ENCODE data around the gene GAB3. TPM values are rescaled to one million over a fixed set of nuclear protein-coding genes. Genes with fewer than 3 reads are reported as not detected.

The GAB3 gene
- total and polyA plus RNA-seq, 2 donors, result 5.0 to 7.6 TPM

GRCh38 chrX:154719132-154719675 is 31.7 kb downstream of the GAB3 start:
- Histone ChIP-seq H3K4me3 (ENCODE audit: low read length in 2 of 2) (no peak overlapping the region), H3K27me3 (ENCODE audit: control insufficient read depth in 2 of 2, insufficient read depth in 1 of 2, low read length in 1 of 2) (no peaks in the 10 kb centered on the region), H3K27ac (ENCODE audit: low read depth in 1 of 2, low read length in 1 of 2) (peak overlapping the region in 1 of 2 donors; percentile 74), H3K36me3 (ENCODE audit: control insufficient read depth in 2 of 2, insufficient read depth in 2 of 2, low read length in 1 of 2) (no peaks in the 10 kb centered on the region), H3K9me3 (ENCODE audit: control insufficient read depth in 2 of 2, insufficient read depth in 1 of 2, low read length in 1 of 2) (peaks cover 0 to 3% of the 10 kb centered on the region in 2 donors), H3K4me1 (ENCODE audit: control insufficient read depth in 2 of 2, insufficient read depth in 2 of 2, low read length in 2 of 2) (peaks cover 15 to 28% of the 10 kb centered on the region in 2 donors)
- WGBS, result 2% methylated on average over 6 of the region's 6 CpGs
- DNase-seq (ENCODE audit: low read depth in 6 of 9, low spot score in 9 of 9), result peak in 2 of 9 donors; percentile 42 to 67

- 47% methylated on average over 1 of the region's 1 CpG for WGBS
- H3K27ac ChIP-seq (ENCODE audit: low read depth in 1 of 2, low read length in 1 of 2), result peak overlapping the region; percentile 42 to 74
- no peak for DNase-seq (ENCODE audit: low read depth in 6 of 9, low spot score in 9 of 9)
- no peaks in the 10 kb centered on the region for H3K27me3 ChIP-seq (ENCODE audit: control insufficient read depth in 2 of 2, insufficient read depth in 1 of 2, low read length in 1 of 2)
- H3K9me3 ChIP-seq (ENCODE audit: control insufficient read depth in 2 of 2, insufficient read depth in 1 of 2, low read length in 1 of 2), result peaks cover 0 to 3% of the 10 kb centered on the region in 2 donors
- H3K36me3 ChIP-seq (ENCODE audit: control insufficient read depth in 2 of 2, insufficient read depth in 2 of 2, low read length in 1 of 2), result peaks cover 0 to 3% of the 10 kb centered on the region in 2 donors
- H3K4me3 ChIP-seq (ENCODE audit: low read length in 2 of 2), result no peak overlapping the region
- H3K4me1 ChIP-seq (ENCODE audit: control insufficient read depth in 2 of 2, insufficient read depth in 2 of 2, low read length in 2 of 2), result peaks cover 15 to 28% of the 10 kb centered on the region in 2 donors
Measured at GRCh38 chrX:154718616-154719015, 32.3 kb downstream of the GAB3 start.

GRCh38 chrX:154717824-154718223 is 33.1 kb downstream of the GAB3 start:
- Histone ChIP-seq H3K4me1 (ENCODE audit: control insufficient read depth in 2 of 2, insufficient read depth in 2 of 2, low read length in 2 of 2) (peaks cover 15 to 33% of the 10 kb centered on the region in 2 donors), H3K9me3 (ENCODE audit: control insufficient read depth in 2 of 2, insufficient read depth in 1 of 2, low read length in 1 of 2) (peaks cover 0 to 3% of the 10 kb centered on the region in 2 donors), H3K36me3 (ENCODE audit: control insufficient read depth in 2 of 2, insufficient read depth in 2 of 2, low read length in 1 of 2) (peaks cover 0 to 8% of the 10 kb centered on the region in 2 donors), H3K4me3 (ENCODE audit: low read length in 2 of 2) (no peak overlapping the region), H3K27me3 (ENCODE audit: control insufficient read depth in 2 of 2, insufficient read depth in 1 of 2, low read length in 1 of 2) (no peaks in the 10 kb centered on the region), H3K27ac (ENCODE audit: low read depth in 1 of 2, low read length in 1 of 2) (peak overlapping the region; percentile 25 to 74)
- peak in 2 of 9 donors; percentile 49 to 74 for DNase-seq (ENCODE audit: low read depth in 6 of 9, low spot score in 9 of 9)
- 4% methylated on average over 7 of the region's 7 CpGs for WGBS

DNA sequence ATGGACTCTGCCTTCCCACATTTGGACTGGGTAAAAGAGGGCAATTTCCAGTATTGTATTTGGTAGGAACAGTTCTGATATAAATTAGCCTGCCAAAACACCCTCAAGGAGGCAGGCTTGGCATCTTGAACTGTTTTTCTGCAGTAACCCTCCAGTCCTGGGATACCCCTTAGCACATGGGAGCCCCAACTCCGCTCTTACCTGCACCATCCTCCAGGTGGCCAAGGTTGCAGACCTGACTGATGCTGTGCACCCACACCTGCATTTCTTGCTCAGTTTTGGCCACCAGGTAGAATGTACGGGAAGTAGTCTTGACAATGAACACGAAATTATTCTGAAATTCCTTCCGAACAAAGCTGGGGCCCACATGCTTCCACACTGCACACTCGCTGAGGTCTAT is 35.1 kb downstream of the GAB3 start:
- no peak for DNase-seq (ENCODE audit: low read depth in 6 of 9, low spot score in 9 of 9)
- no peak overlapping the region for H3K4me3 ChIP-seq (ENCODE audit: low read length in 2 of 2)
- peaks cover 7 to 19% of the 10 kb centered on the region in 2 donors for H3K36me3 ChIP-seq (ENCODE audit: control insufficient read depth in 2 of 2, insufficient read depth in 2 of 2, low read length in 1 of 2)
- 98% methylated on average over 5 of the region's 5 CpGs for WGBS
- H3K4me1 ChIP-seq (ENCODE audit: control insufficient read depth in 2 of 2, insufficient read depth in 2 of 2, low read length in 2 of 2), result peaks cover 15 to 33% of the 10 kb centered on the region in 2 donors
- H3K27ac ChIP-seq (ENCODE audit: low read depth in 1 of 2, low read length in 1 of 2), result no peak overlapping the region
- no peaks in the 10 kb centered on the region for H3K27me3 ChIP-seq (ENCODE audit: control insufficient read depth in 2 of 2, insufficient read depth in 1 of 2, low read length in 1 of 2)
- no peaks in the 10 kb centered on the region for H3K9me3 ChIP-seq (ENCODE audit: control insufficient read depth in 2 of 2, insufficient read depth in 1 of 2, low read length in 1 of 2)

GRCh38 chrX:154714925-154715324 is 36.0 kb downstream of the GAB3 start:
- WGBS, result 15% methylated on average over 2 of the region's 2 CpGs
- H3K9me3 ChIP-seq (ENCODE audit: control insufficient read depth in 2 of 2, insufficient read depth in 1 of 2, low read length in 1 of 2), result no peaks in the 10 kb centered on the region
- H3K27ac ChIP-seq (ENCODE audit: low read depth in 1 of 2, low read length in 1 of 2), result no peak overlapping the region
- H3K4me1 ChIP-seq (ENCODE audit: control insufficient read depth in 2 of 2, insufficient read depth in 2 of 2, low read length in 2 of 2), result peaks cover 15 to 33% of the 10 kb centered on the region in 2 donors
- peaks cover 7 to 23% of the 10 kb centered on the region in 2 donors for H3K36me3 ChIP-seq (ENCODE audit: control insufficient read depth in 2 of 2, insufficient read depth in 2 of 2, low read length in 1 of 2)
- no peak overlapping the region for H3K4me3 ChIP-seq (ENCODE audit: low read length in 2 of 2)
- peak in 4 of 9 donors; percentile 50 to 81 (median 69) for DNase-seq (ENCODE audit: low read depth in 6 of 9, low spot score in 9 of 9)
- H3K27me3 ChIP-seq (ENCODE audit: control insufficient read depth in 2 of 2, insufficient read depth in 1 of 2, low read length in 1 of 2), result no peaks in the 10 kb centered on the region

DNA sequence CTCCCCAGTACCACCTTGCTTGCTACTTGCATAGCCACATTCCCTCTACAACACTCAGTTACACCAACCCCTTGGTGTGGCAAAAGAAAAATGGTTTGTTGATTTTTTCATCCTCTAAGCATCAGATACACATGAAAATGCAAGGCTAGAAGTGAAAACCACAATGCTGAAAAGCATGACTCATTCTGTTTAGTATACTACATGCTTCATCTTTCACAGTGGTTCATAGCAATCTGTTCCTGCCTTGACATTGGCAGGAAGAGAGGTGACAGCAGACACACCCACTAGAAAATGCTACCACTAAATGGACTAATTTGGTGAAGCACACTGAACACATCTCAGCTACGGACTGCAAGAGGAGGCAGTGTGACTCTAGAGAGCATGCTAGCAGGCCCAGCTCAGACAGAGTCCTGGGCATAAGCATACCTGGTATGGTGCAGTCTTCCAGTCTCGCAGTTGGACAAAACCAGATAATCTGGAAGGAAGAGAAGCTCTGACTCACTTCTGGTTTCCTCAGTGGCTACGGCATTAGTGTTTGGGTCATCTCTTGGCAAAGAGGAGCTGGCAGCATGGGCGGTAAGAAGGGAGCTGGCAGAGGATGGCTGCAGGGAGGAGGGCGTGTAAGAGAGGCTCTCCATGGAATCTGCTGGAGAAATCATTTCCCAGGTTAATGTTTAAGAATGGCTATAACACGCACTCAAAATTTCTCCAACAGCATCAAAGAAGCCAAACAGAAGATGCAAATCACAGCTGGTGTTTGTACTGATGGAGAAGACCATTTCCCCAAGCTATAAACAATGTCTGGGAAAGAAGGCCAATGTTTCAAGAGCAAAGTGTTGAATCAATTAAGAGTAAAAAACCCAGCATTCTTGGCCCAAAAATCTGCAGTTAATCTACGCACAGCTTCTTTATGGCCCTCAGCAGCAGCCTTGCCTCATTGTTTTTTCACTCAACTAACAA is 37.8 kb downstream of the GAB3 start:
- 91% methylated on average over 7 of the region's 7 CpGs for WGBS
- Histone ChIP-seq H3K9me3 (ENCODE audit: control insufficient read depth in 2 of 2, insufficient read depth in 1 of 2, low read length in 1 of 2) (no peaks in the 10 kb centered on the region), H3K27me3 (ENCODE audit: control insufficient read depth in 2 of 2, insufficient read depth in 1 of 2, low read length in 1 of 2) (no peaks in the 10 kb centered on the region), H3K36me3 (ENCODE audit: control insufficient read depth in 2 of 2, insufficient read depth in 2 of 2, low read length in 1 of 2) (peaks cover 10 to 23% of the 10 kb centered on the region in 2 donors), H3K4me1 (ENCODE audit: control insufficient read depth in 2 of 2, insufficient read depth in 2 of 2, low read length in 2 of 2) (peaks cover 6 to 16% of the 10 kb centered on the region in 2 donors), H3K27ac (ENCODE audit: low read depth in 1 of 2, low read length in 1 of 2) (peak overlapping the region in 1 of 2 donors; percentile 8), H3K4me3 (ENCODE audit: low read length in 2 of 2) (no peak overlapping the region)
- DNase-seq (ENCODE audit: low read depth in 6 of 9, low spot score in 9 of 9), result peak in 1 of 9 donors; percentile 44

DNA sequence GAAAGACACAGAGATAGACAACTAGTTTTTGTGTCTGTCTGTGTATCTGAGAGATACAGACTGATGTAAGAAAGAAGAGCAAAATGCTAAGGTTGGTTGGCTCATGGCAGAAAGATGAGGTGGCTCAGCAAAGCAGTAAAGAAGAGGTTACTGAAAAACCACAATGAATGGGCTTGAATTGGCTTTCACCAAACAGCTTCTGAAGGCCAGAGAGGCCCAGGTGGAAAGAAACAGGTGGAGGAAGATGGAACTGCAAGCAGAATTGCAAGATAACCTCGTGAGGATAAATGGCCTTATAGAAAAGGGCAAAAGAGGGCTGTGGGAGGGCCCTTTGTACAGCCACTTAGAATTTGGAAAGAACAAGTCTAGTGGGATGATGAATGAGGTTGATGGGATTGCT is 39.6 kb downstream of the GAB3 start:
- Histone ChIP-seq H3K4me1 (ENCODE audit: control insufficient read depth in 2 of 2, insufficient read depth in 2 of 2, low read length in 2 of 2) (peaks cover 0 to 5% of the 10 kb centered on the region in 2 donors), H3K4me3 (ENCODE audit: low read length in 2 of 2) (no peak overlapping the region), H3K36me3 (ENCODE audit: control insufficient read depth in 2 of 2, insufficient read depth in 2 of 2, low read length in 1 of 2) (peaks cover 10 to 23% of the 10 kb centered on the region in 2 donors), H3K27ac (ENCODE audit: low read depth in 1 of 2, low read length in 1 of 2) (no peak overlapping the region), H3K27me3 (ENCODE audit: control insufficient read depth in 2 of 2, insufficient read depth in 1 of 2, low read length in 1 of 2) (no peaks in the 10 kb centered on the region), H3K9me3 (ENCODE audit: control insufficient read depth in 2 of 2, insufficient read depth in 1 of 2, low read length in 1 of 2) (no peaks in the 10 kb centered on the region)
- 81% methylated on average over 1 of the region's 1 CpG for WGBS
- no peak for DNase-seq (ENCODE audit: low read depth in 6 of 9, low spot score in 9 of 9)

GRCh38 chrX:154710309-154710708 is 40.6 kb downstream of the GAB3 start:
- WGBS, result 96% methylated on average over 4 of the region's 4 CpGs
- H3K27ac ChIP-seq (ENCODE audit: low read depth in 1 of 2, low read length in 1 of 2), result no peak overlapping the region

More at GRCh38 chrX:154710309-154710708, 40.6 kb downstream of the GAB3 start:
- Histone ChIP-seq H3K36me3 (ENCODE audit: control insufficient read depth in 2 of 2, insufficient read depth in 2 of 2, low read length in 1 of 2) (peaks cover 10 to 23% of the 10 kb centered on the region in 2 donors), H3K9me3 (ENCODE audit: control insufficient read depth in 2 of 2, insufficient read depth in 1 of 2, low read length in 1 of 2) (no peaks in the 10 kb centered on the region), H3K4me3 (ENCODE audit: low read length in 2 of 2) (no peak overlapping the region), H3K4me1 (ENCODE audit: control insufficient read depth in 2 of 2, insufficient read depth in 2 of 2, low read length in 2 of 2) (peaks cover 0 to 5% of the 10 kb centered on the region in 2 donors), H3K27me3 (ENCODE audit: control insufficient read depth in 2 of 2, insufficient read depth in 1 of 2, low read length in 1 of 2) (no peaks in the 10 kb centered on the region)
- DNase-seq (ENCODE audit: low read depth in 6 of 9, low spot score in 9 of 9), result no peak

Data from thymus (tissue), 11 donors.